Brain pericyte (primary cell): ENCODE measurements around the gene BRAT1.

ENCODE experiments used
- DNase-seq: peaks from one replicate; pipeline ENCODE4 v3.0.0-alpha.2; 2012; ENCODE audit warnings: low read depth, low spot score

BRAT1 gene

GRCh38 chr7:2559283-2559950 lies 4.1 kb upstream of the BRAT1 start:
- DNase-seq = no peak

- DNase-seq = peak; percentile 40
Observed at GRCh38 chr7:2558629-2559282, 3.4 kb upstream of the BRAT1 start, which contains the start of gene IQCE. Gene IQCE, plus strand, starts transcription at chr7:2558979. Its CDS starts 203 bp downstream, at chr7:2559182.

DNA sequence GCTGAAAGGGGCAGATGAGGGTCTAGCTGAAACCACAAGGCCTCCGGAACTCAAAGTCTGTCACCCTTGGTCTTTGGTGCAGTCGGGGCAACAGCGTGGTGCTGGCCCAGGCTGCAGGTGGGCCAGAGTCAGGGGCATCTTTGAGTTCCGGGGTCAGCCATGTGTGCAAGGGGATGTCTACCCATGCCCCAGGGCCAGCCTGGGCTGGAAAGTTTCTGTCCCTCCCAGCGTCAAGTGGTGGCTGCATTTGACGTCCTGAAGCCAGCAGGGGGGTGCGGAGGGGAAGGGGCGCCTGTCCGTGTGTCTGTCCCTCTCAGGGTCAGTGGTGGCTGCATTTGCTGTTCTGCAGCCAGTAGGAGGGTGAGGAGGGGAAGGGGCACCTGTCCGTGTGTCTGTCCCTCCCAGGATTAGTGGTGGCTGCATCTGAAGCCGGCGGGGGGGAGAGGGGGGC lies 638 bp downstream of the BRAT1 start:
- no peak for DNase-seq

- no peak for DNase-seq
Observed at GRCh38 chr7:2553831-2554581, 1.3 kb downstream of the BRAT1 start.

- no peak for DNase-seq
Observed at GRCh38 chr7:2553108-2553507, 2.2 kb downstream of the BRAT1 start.

DNA sequence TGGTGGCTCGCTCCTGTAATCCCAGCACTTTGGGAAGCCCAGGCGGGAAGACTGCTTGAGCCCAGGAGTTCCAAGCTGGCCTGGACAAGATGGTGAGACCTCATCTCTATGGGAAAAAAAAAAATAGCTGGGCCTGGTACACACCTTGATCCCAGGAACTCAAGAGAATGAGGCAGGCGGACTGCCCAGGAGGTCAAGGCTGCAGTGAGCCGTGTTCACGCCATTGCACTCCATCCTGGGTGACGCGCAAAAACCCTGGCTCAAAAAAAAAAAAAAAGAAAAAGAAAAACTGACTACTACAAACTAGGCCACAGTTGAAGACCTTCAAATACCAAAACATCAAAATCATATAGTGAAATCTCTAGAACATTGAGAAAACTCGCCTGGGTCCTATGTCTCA lies 3.9 kb downstream of the BRAT1 start:
- no peak for DNase-seq

- no peak for DNase-seq
Observed at GRCh38 chr7:2546776-2547586, 8.3 kb downstream of the BRAT1 start.

DNA sequence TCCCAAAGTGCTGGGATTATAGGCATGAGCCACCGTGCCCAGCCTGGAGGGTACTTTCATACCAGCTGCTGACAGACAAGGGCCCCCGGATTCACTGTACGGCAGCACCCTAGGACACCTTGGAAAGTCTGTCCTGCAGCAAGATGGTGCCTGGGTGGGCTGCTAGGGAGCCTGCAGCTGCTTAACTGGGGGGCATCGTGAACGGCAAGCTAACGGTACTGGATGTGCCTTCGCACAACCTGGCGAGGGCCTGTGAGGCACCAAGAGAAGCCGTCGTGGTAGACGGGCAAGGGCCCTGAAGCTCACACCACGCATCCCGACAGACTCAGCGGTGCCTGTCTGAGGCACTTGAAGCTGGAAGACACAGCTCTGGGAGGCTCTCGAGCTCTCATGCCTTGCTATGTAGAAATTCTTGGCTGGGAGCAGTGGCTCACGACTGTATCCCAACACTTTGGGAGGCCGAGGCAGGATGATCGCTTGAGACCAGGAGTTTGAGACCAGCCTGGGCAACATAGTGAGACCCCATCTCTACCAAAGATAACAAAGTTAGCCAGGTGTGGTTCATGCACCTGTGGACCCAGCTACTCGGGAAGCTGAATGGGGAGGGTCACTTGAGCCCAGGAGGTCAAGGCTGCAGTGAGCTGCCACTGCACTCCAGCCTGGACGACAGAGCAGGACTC lies 9.4 kb downstream of the BRAT1 start:
- no peak for DNase-seq

- no peak for DNase-seq
Observed at GRCh38 chr7:2544541-2545188, 10.7 kb downstream of the BRAT1 start.

DNA sequence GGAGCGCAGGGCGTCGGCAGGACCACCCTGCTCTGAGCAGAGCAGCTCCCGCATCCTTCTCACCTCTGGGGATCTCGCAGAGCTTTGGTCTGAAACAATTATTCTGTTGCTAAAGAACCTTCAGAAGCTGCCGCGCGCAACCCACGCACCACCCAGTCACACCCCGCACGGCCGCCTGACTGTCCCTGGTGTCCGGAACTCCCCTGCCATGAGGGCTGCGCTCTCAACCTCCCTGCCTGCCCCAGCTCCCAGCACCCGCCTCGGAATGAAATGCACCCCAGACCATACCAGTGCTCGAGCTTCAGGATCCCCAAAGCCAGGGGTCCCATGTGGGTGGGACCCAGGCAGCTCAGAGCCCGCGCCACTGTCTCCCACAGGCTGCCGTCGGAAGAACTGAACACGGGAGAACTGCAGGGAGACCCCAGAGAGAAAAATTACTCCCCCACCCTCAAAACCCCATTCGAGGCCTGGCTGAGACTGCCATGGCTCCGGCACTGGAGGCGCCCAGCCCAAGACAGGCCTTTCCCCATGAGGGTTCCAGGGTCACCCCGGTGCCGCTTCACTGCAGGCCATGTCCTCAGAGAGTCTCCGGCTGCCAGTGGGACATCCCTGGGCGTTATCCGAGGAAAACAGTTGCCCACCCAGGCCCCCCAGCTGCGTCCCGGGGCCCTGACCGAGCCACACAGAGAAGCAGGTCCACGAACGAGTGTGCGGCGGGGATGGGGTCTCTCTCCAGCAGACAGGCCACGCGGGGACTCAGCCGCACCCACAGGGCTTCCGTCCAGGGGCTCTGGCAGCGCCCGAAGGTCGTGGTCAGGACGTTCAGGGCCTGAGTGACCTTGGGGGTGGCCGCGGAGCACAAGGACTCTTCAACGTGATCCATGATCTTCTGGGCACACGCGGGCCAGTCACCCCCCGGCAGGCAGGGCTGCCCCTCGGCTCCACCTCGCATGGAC lies 12.1 kb downstream of the BRAT1 start:
- no peak for DNase-seq

GRCh38 chr7:2542011-2542915 lies 13.1 kb downstream of the BRAT1 start:
- no peak for DNase-seq

- no peak for DNase-seq
Observed at GRCh38 chr7:2541291-2542010, 13.9 kb downstream of the BRAT1 start.

DNA sequence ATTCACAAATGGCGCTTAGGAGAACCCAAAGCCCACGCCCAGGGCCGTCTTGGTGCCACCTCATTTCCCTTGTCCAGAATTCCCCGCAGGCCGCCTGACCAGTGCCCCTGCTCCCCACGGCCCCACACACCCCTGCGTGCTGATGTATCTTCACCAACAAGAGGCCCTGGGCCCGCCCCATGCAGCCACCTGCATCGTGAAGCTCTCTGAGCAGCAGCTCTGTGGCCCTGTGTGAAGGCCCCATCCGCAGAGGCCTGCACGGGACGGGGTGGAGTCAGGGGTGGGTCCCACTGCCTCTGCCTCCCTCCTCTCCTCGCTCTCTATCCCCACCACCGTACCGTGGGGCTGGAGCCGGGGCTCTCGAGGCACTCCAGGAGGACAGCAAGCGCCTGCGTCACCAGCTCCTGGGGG lies 14.7 kb downstream of the BRAT1 start:
- no peak for DNase-seq

GRCh38 chr7:2540133-2540532 lies 15.2 kb downstream of the BRAT1 start:
- no peak for DNase-seq

GRCh38 chr7:2539031-2539911 lies 16.1 kb downstream of the BRAT1 start:
- DNase-seq = no peak

DNA sequence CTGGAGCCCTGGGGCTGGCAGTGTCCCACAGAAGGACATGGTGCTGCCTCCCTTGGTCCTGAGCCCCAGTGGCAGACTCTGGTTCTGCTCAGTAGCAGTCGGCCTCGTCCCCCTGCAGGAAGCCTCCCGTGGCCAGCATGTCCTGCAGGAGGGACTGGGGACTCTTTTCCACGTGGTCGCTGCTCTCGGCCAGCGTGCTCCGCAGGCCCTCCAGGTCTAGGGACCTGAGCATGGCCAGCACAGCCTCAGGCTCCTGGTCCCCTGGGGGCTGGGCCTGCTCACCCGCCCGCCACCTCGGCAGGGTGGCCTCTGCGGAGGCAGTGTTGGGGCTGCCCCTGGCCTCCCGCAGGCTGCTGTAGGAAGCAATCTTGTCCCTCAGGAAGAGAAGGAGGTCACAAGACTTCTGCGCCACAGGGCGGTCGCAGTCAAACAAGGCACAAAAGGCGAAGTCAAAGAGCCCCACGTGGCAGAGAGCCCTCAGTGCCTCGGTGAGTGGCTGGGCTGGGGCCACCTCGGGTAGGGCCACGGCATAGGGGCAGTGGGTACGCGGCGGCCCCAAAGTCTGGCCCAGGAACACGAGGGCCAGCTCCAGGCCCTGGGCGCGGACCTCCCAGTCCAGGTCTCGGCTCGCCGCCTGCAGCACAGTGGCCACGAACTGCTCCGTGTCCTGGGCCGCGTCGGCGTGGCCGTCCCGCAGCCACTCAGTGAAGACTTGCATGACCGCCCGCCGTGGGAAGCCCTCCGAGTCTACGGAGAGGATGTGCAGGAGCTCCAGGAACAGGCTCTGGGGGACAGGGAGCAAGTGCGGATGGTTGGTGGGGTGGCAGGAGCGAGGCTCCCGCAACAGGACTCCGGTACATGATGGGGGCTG lies 17.1 kb downstream of the BRAT1 start:
- no peak for DNase-seq
